ENCODE data around the gene UQCRQ. TPM values are rescaled to one million over a fixed set of nuclear protein-coding genes. Genes with fewer than 3 reads are reported as not detected.

Gene UQCRQ
- total and polyA plus RNA-seq, 2 experiments from 2014 or later, result 104 to 1,308 TPM

DNA sequence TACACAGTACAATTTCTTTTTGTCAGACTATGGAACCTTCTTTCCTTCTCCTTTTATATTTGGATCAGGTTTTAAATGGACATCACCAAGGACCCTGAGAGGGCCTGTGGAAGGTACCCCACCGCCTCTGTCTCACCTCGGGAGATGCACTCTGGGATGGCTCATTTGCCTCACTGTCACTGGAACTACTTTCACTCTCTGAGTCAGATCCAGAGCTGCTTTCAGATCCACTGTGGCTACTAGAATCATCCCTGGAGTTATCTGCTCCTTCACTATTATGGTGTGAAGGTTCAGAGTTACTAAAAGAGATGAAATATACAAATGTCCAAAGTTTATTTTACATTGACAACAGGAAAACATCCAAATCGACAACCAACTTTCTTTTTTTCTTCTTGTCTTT, 31.7 kb downstream of the UQCRQ start:
- no peaks in the 10 kb centered on the region for H3K4me1 ChIP-seq (ENCODE audit: insufficient read depth)
- Mint-ChIP-seq H3K4me1 (no peaks in the 10 kb centered on the region), H3K27me3 (ENCODE audit: insufficient read depth, low read depth, poor library complexity) (peaks cover 1% of the 10 kb centered on the region), H3K9me3 (no peaks in the 10 kb centered on the region), H3K27ac (no peak overlapping the region), H3K36me3 (ENCODE audit: low read depth) (peaks cover 46% of the 10 kb centered on the region), H3K4me3 (no peak overlapping the region)
- no peak overlapping the region for H3K4me3 ChIP-seq
- no peaks in the 10 kb centered on the region for H3K27me3 ChIP-seq (ENCODE audit: insufficient read depth)
- H3K9me2 ChIP-seq (ENCODE audit: insufficient read depth), result no peaks in the 10 kb centered on the region
- no peak overlapping the region for H3K4me2 ChIP-seq
- no peaks in the 10 kb centered on the region for H3K79me2 ChIP-seq (replicated peaks; ENCODE audit: insufficient read depth)
- no peaks in the 10 kb centered on the region for H3F3A ChIP-seq (replicated peaks; ENCODE audit: low read depth)
- ATAC-seq, result no peak
- peaks cover 44% of the 10 kb centered on the region for H3K36me3 ChIP-seq (ENCODE audit: insufficient read depth)
- H4K20me1 ChIP-seq (replicated peaks; ENCODE audit: insufficient read depth), result peaks cover 5% of the 10 kb centered on the region
- H3K27ac ChIP-seq (ENCODE audit: low read depth), result no peak overlapping the region
- TF ChIP-seq CREB1 (CRISPR knock-in tag; IDR thresholded peaks at IDR 0.05; ENCODE audit: low read depth), result no peak
- no peak for TF ChIP-seq ZNF114 (CRISPR knock-in tag; IDR thresholded peaks at IDR 0.05)
- TF ChIP-seq EZH2 (IDR thresholded peaks at IDR 0.05; ENCODE audit: low read depth, unreplicated experiment), result no peak
- TF ChIP-seq STAT1 (IDR thresholded peaks at IDR 0.05; ENCODE audit: unreplicated experiment), result no peak
- no peak for TF ChIP-seq EZH2phosphoT487 (IDR thresholded peaks at IDR 0.05; ENCODE audit: unreplicated experiment)
- no peak for TF ChIP-seq ZNF331 (CRISPR knock-in tag; IDR thresholded peaks at IDR 0.05; ENCODE audit: low read depth)
- no peak for TF ChIP-seq JUNB (IDR thresholded peaks at IDR 0.05; ENCODE audit: unreplicated experiment)
- TF ChIP-seq REST (IDR thresholded peaks at IDR 0.05; ENCODE audit: unreplicated experiment), result no peak
- TF ChIP-seq CTCF (conservative IDR thresholded peaks at IDR 0.05; ENCODE audit: low read depth in 2 of 2), result no peak
- no peak for TF ChIP-seq ZNF462 (CRISPR knock-in tag; IDR thresholded peaks at IDR 0.05)
- TF ChIP-seq ETS1 (IDR thresholded peaks at IDR 0.05), result no peak
- TF ChIP-seq NANOG (IDR thresholded peaks at IDR 0.05; ENCODE audit: borderline replicate concordance), result no peak
- TF ChIP-seq POLR2AphosphoS5 (IDR thresholded peaks at IDR 0.05; ENCODE audit: low read depth), result no peak
- H2AFZ ChIP-seq, result no peak overlapping the region
- DNase-seq (ENCODE audit: low spot score), result no peak

Measured in GM23338 (cell line).